ENCODE measurements around the gene PTH2.
A peak's percentile ranks its signal among the peaks of the same experiment; 100 is the strongest.

The PTH2 gene

DNA sequence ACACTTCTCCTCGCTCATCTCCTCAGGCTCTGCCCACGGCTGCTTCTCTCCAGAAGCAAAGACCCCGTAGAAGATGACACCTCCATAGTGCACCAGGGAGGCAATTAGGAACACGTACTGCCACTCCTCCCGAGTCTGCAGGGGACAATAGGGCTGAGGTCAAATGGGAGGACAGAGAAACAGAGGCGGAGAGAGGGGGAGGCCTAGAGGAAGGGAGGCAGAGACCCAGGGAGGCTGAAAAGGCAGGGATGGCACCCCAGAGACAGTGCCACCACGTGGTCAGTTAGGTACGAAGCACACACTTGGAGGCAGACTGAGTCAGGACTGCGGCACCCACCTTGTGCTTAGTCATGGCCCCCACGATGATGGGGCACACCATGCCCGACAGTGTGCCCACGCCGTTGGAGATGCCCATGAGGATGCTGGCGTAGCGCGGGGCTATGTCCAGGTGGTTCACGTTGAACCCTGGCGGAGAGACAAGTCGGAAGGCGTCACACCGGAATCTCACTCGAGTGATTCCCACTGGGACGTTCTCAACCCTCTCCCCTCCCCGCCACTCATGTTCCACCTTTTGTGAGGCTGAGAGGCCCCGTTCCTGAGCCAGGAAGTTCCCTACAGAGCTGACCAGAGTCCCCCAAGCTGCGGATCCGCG is 7.6 kb upstream of the PTH2 start:
- DNase-seq: no peak

DNA sequence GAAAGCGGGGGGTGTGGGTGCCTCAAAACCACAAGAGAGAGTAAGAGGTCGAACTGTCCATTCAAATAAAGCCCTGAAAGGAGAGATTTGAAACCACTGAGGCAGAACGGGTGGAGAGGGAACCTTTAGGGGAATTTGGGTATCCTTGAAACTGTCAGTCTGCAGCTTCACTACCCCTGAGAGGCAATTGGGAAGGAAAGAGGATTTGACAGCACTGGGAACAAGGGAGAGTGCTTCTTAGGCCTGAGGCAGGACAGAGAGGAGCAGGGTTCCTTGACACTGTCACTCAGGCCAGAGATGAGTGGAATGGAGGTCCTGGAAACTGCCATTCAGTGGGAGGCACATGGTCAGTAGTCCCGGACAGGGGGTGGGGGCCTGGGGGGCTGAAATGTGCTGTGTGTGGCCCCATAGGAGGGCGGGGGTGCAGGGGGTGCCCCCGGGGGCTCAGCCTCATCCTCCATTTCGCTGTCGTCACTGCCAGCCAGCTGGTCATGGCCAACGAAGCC is 7.0 kb upstream of the PTH2 start:
- no peak for DNase-seq

DNA sequence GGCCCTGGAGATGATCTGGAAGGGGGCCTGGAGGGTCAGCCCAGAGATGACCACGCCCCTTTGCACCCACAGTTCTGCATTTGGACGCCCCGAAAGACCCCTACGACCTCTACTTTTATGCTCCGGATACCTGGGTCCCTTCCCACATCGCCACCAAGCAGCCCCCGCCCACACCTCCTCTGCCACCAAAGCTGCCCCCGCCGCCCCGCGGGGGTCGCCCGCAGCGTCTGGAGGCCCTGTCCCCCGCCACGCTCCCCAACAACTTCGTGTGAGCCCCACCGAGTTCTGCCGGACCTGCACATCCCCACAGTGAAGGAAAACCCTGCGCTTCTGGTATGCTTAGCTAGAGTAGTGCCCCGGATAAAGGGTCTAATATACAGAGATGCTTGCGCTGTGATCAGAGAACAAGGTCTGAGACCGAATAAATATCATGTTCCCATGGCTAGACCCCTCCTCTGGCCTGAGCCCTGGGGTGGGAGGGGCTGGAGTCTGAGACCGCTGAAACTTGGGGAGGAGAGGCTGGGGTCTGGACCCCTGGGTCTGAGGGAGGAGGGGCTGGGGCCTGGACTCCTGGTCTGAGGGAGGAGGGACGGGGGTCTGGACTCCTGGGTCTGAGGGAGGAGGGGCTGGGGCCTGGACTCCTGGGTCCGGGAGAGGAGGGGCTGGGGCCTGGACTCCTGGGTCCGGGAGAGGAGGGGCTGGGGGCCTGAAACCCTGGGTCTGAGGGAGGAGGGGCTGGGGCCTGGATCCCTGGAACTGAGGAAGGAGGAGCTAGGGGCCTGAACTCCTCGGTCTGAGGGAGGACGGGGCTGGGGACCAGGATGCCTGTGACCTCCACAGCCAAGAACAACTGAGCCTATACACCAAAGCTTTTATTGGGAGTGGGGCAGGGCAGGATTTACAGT is 5.6 kb upstream of the PTH2 start:
- DNase-seq: no peak

DNA sequence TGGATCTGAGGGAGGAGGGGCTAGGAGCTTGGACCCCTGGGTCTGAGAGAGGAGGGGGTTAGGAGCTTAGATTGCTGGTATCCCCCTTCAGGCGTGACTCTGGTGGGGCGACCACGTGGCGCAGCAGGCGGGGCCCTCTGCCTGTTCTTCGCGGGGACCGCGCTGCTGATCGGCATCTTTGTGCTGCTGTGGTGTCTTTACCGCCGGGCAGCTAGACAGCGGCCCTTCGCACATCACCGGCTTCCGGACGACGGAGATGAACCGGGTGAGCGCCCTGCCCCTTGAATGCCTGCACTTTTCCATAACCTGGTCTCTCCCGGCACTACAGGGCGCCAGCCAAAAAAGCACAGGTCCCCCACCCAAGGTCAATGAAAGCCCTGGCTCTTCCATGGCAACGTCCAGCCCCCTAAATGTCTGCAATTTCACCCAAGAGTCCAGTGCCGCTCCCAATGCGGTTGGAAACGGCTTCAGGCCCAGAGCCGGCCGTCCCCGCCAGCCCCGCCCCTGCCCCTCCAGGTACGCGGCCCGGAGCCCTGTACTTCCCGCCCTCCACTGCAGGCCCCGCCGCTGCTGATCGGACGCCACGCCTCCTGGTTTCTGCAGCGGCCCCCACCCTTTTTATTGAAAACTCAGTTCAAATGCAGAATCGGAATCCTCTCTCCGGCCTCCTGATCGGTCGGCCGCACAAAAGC is 4.8 kb upstream of the PTH2 start:
- DNase-seq: no peak

DNA sequence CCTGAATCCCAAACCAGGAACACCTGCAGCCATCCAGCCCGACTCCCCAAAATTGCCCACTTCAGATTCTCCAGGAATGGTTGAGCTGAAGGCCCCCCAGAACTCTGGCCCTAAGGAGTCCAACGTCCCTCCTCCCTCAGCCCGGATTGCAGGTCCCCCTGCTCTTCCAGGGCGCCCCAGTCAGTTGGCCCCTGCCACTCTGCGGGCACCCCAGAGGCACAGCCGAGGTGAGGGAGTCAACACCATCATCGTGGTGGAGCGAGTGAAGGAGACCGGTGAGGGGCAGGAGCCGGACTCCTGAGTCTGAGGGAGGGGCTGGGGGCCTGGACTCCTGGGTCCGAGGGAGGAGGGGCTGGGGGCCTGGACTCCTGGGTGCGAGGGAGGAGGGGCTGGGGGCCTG is 4.1 kb upstream of the PTH2 start:
- DNase-seq: no peak

DNA sequence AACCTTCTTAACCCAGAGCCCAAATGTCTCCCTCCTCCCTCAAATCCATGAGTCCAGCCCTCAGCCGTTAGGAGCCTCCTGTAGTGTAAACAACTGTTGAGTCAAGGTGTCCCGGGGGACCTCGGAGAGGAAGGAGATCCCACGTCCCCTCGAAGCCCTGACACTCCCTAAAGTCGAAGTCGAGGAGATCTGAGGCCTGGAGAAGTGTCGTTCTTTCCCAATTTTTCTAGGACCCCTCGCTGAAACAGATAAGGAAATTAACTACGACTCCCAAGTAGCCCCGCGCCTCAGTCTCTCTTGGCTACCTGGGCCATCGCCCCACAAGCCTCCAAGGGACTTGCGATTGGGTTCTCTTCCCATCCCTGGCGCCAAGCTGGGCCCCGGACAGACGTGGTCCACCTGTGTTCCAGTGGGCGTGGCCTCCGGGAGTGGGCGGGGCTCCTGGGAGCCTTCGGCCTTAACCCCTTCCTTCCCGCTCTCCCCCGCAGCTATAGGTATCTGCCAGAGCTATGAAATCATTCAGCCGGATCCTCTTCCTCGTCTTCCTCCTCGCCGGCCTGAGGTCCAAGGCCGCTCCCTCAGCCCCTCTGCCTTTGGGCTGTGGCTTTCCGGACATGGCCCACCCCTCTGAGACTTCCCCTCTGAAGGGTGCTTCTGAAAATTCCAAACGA is 2.8 kb upstream of the PTH2 start:
- DNase-seq: no peak

DNA sequence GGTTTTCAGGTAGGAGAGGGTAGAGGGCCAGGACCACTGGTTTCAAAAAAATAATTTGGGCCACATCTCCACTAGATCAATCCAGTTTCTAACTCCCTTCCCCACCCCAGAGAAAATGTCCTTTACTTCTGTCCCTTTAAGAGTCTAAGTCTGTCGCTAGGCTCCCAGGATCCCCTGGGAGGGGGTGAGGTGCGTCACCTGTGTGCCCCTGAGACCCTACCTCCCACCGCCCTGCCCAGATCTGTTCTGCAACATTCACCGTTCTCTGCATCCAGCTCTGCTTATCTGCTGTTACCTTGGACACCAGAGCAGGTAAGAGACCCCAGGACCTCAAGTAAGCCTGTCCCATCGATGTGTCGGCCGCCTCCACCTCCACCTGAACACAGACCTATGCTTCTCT is 1.9 kb upstream of the PTH2 start, which contains the start of gene GFY:
Gene GFY, plus strand, starts transcription at position 211 of the 400 bp plus-strand sequence. CDS start 1,043 bp downstream, outside the sequence.
- no peak for DNase-seq

DNA sequence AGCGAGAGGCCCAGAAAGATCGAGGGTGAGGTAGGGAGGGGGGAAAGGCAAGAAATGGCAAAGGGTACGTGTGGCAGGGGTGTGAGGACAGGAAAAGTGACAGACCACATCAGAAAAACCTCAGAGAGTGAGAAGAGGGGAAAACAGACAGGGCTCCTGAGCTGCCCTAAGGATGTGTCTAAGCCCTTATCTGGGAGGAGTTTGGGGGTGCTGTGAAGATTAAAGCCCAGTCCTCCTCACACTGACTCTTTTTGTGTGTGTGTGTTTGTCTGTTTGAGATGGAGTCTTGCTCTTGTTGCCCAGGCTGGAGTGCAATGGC is 703 bp upstream of the PTH2 start:
- DNase-seq: no peak

DNA sequence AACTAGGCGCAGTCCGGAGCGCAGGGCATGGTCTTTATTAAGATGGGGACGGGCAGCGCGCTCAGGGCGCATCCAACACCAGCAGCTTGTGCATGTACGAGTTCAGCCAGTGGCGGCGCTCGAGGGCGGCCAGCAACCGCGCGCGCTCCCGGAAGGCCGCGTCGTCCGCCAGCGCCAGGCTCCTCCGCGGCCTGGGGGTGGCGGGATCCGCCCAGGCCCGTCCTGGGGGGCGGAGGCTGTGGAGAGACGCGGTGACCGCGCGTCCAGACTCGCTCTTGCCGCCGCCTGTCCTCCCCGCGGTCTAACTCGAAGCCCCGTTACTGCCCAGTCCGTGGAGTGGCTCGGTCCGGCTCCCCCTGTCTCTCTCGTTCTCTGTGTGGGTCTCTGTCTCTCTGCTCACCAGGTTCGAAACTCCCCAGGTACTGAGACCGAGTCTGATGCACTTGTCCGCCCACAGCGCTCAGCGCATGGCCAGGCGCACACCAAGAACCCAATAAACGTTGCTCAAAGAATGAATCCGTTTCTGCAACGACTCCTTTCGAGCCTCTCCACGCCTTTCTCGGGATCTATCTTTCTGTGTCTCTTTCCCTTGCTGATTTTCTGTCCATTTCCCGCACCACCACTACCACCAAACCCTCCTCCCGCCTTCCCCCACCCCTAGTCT is 702 bp downstream of the PTH2 start:
- DNase-seq: peak; percentile 54

DNA sequence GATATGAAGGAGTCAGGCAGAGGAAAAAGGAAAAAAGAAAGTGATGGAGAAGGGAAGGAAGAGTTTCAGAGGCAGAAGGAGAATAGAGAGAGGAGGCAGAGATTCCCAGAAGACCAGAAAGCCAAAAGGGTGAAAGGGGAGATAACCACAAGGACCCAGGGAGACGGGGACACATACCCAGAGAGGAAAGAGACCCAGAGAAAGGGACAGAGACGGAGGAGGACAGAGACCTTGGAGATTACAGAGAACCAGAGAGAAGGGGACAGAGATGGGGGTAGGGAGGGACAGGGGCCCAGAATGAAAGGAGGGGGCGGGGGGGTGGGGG is 1.4 kb downstream of the PTH2 start:
- DNase-seq: no peak

DNA sequence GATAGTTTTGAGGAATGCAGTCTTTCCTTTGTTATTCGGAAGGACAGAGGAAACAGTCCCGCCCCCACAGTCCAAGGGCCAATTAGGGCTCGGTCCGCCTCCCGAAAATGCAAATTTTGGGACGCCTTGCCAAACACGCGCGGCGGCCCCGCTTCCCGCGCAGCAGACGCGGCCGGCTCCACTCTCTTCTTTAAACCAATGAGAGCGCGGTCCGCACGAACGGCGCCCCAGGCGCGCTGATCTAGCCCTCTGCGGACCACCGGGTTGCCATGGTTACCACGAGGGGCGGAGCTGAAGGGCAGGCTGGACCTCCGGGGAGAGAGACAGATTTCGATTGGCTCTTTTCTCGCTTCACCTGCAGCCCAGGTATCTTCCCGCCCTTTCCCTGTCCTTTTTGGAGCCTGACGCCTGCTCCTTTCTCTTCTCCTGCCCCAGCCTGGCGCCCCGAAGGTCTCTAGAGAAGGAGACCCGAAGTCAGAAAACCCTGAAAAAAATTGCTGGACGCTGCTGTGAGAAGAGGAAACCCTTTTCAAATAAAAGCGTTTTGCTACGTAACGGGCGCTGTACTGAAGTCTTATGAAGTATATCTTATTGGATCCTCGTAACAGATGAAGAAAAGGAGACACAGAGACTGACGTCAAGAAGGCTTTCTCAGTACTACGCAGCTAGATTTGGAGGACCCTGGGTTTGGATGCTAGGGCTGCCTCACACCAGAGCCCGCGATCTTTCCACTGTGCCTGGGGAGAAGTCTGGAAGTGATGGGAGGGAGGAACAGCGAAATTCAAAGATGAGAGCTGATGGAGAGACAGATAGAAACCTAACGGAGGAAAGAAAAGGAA is 2.0 kb downstream of the PTH2 start:
- DNase-seq: peak; percentile 67

DNA sequence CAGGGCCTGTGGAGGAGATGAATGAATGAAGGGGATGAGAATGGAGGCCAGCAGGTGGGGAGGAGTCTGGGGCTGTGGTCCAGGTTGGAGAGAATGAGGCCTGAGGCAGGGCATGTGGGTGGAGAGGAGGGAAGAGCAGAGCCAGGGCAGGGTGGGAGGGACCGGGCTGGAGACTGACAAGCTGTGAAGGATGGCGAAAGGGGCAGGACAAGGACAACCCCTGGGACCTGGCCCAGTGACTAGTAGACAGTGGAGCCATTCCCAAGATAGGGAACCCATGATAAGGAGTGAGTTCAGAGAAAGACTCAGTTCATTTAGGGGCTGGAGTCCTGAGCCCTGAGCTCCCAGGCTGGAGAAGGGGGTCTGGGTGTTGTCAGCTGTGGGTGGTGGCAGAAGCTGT is 3.0 kb downstream of the PTH2 start:
- no peak for DNase-seq

DNA sequence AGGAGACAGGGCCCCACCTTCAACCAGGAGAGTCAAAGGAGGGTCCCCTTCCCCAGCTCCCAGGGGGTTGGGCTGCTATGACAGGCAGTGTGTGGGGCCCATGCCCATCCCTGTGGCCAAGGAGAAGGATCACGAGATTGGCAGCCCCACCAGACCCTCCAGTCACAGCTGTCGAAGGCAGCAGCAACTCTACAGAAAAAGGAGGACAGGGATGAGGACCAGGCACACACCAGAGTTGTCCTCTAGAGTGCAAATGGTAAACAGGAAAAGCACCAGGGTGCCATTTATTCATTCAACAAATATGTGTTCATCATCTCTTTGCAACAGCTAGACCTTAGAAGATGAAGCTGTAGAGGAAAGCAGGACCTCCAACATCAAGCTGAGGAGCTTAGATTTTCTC is 4.1 kb downstream of the PTH2 start:
- no peak for DNase-seq

DNA sequence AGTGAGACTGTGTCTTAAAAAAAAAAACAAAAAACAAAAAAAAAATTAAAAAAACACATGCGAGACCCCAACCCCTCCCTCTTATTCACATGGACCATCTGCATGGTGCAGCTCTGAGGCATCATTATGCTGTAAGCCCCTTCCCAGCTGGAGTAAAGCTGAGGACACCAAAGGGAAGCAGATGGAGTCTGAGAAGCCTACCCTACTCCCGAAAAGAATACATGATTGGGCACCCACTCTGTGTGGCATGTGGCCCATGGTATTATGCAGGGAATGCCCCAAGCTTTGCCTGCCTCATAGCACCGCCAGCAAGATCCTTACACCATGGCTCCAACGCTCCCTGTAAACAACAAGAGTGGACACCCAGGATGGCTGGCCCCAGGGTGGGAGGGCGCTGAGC is 4.7 kb downstream of the PTH2 start:
- DNase-seq: no peak

DNA sequence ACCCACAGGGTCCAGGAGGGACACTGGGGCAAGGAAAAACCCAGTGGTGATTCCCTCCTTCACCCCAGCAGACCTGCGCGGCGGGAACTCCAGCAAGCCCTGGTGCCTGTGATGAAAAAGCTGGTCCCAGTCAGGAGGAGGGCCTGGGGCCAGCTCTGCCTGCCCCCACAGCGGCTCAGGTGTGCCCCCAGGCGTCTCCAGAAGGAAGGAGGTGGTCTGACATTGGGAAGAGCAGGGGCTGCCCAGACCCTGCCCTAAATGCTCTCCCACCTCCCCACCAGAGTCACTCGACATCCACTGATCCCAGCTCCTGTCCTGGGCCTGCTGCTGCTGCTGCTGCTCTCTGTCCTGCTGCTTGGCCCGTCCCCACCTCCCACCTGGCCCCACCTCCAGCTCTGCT is 6.2 kb downstream of the PTH2 start:
- DNase-seq: no peak

DNA sequence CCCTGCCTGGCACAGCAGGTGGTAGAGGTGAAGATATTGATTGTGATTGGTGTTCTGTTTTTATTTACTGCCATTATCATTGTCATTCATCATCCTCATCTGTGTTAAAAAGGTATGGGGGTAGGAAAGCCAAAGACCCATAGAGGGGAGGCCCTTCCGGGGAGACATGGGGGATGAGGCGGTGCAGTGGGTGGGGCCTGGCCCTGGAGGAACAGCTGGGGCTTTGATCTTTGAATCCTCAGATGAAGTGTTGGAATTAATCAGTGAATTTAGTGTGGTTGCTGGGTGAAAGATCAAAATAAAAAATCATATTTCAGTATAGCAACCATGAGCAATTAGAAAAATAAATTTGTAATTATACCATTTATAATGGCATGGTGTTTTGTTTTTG is 7.4 kb downstream of the PTH2 start:
- no peak for DNase-seq

DNA sequence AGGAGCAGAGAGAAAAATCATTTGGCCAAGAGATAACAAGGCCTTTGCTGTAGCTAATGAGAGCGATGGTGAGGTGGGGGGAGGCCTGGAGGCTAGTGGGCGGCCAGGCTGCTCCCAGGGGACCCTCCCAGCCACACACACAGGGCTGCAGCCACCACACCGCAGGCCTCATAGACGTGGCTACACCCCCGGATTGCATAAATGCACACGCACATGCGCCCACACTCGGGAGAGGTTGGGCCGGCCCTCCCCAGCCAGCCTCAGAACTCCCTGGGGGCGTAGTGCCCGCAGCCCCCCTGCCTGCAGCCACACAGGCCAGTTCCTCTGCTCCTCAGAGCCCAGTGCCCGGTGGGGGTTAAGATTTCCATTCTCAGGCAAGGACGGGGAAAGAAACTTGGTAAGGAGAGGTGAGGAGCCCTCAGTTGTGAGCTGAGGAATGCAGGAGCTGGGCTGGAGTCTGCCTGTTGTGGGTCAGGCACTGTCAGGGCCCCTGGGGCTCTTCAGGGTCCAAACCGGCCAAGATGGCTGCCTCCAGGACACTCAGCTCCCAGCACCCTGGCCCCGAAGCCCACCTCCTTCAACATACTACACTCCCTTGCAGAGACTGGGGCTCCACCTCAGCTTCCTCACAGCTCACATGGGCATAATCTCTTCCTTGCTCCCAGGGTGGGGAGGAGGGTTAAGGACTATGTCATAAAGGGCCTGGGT is 8.0 kb downstream of the PTH2 start:
- no peak for DNase-seq

DNA sequence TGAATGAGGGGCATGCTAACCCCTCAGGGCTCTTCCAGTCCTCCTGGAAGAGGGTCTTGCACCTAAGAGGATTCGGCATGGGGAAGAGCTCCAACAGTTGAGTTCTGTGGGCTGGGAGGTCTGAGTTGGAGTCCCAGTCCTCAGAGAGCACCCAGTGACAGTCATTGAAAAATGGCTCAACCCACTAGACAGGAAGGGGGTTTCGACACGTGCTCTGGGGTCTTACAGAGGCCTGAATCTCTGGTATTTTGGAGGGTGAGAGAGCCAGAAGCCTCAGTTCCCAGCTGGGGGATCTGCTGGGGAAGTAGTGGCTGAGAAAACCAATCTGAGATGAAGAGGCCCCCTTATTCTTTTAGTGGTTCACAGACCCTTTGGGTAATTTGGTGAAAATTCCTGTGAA is 9.0 kb downstream of the PTH2 start:
- no peak for DNase-seq

DNA sequence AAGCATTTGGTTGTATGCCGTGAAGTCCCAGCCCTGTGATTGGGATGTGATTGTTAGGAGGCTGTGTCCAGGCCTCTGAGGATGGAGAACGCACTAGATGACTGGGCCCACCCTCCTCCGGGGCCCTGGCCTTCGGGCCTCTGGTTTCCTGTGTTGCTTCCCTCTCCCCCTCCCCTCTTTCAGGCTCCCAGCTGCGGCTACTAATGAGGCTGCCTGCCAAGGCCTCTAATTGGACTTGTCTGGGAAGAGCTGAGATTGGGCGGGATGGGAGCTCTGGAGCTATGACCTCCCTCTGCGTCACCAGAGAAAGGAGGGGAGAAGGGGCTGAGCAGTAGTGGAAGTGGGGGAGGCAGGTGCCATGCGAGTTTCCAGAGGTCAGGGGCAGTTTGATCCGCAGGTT is 9.9 kb downstream of the PTH2 start:
- DNase-seq: no peak

DNA sequence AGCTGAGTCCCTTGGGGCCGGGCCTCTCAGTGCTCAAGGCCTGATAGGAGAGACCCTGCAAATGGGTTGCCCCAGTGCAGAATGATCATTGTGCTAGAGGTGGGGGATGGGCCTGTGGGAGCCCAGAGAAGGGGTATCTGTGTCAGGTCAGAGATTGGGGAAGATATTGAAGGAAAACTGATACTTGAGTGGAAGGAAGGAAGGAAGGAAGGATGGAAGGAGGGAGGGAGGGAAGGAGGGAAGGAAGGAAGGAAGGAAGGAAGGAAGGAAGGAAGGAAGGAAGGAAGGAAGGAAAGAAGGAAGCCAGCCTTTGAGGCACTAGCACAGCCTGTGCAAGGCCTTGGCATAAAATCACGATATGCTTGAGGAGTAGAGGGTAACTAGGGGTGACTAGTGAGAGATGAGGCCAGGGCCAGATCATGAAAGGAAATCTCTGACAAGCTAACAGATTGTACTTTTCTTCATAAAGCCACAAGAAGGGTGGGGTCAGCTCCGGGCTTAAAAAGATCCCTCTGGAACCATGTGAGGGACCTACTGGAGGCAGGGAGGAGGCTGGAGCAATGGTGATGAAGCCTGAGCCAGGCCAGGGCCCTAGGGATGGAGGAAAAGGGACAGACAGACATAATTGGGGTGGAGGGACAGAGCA is 11.4 kb downstream of the PTH2 start:
- DNase-seq: no peak
